Lung microvascular endothelial cell (primary cell): ENCODE results near the gene AP5S1. TPM values are rescaled to one million over a fixed set of nuclear protein-coding genes. Genes with fewer than 3 reads are reported as not detected.
"Not testable (repeated sequence)": the region's sequence is repeated elsewhere in the genome, so short reads cannot be mapped to it uniquely, and the experiment has no call there.

Experiments used
- DNase-seq, 2 donors: peaks; one replicate each; pipeline versions ENCODE4 v3.0.0 to v3.0.0-alpha.2; 2010; ENCODE audit warnings: low read depth in 2 of 2
- total RNA-seq: library from RNA; depleted of rRNA; stranded (reverse); fragments of >200 nt; gene quantifications from 2 replicates; pipeline ENCODE4 v1.2.1, GENCODE V29; 2014

The AP5S1 gene
- total RNA-seq, 1 donor from 2014 or later = 15.7 TPM

GRCh38 chr20:3789201-3789600 is 31.1 kb upstream of the AP5S1 start:
- DNase-seq = not testable (repeated sequence)

DNA sequence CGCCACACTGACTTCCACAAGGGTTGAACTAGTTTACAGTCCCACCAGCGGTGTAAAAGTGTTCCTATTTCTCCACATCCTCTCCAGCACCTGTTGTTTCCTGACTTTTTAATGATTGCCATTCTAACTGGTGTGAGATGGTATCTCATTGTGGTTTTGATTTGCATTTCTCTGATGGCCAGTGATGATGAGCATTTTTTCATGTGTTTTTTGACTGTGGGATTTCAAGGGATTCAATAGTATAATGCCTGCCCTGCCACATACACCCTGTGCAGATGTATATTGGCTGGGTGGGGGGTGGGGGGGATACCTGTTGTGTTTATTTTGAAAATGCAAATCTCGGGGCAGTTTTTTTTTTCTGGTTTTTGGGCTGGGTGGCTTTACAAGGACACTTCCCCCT is 26.2 kb upstream of the AP5S1 start:
- not testable (repeated sequence) for DNase-seq

- DNase-seq = no peak
Measured at GRCh38 chr20:3794701-3795420, 25.5 kb upstream of the AP5S1 start.

GRCh38 chr20:3795511-3796468 is 24.6 kb upstream of the AP5S1 start, which contains the start of gene CDC25B:
TSS of gene CDC25B (plus strand) at chr20:3796310. CDS start at chr20:3796532, 222 bp downstream.
- peak; percentile 90 to 91 for DNase-seq

- no peak for DNase-seq
Measured at GRCh38 chr20:3796477-3797225, 23.7 kb upstream of the AP5S1 start.

GRCh38 chr20:3797226-3797545 is 23.2 kb upstream of the AP5S1 start:
- no peak for DNase-seq

DNA sequence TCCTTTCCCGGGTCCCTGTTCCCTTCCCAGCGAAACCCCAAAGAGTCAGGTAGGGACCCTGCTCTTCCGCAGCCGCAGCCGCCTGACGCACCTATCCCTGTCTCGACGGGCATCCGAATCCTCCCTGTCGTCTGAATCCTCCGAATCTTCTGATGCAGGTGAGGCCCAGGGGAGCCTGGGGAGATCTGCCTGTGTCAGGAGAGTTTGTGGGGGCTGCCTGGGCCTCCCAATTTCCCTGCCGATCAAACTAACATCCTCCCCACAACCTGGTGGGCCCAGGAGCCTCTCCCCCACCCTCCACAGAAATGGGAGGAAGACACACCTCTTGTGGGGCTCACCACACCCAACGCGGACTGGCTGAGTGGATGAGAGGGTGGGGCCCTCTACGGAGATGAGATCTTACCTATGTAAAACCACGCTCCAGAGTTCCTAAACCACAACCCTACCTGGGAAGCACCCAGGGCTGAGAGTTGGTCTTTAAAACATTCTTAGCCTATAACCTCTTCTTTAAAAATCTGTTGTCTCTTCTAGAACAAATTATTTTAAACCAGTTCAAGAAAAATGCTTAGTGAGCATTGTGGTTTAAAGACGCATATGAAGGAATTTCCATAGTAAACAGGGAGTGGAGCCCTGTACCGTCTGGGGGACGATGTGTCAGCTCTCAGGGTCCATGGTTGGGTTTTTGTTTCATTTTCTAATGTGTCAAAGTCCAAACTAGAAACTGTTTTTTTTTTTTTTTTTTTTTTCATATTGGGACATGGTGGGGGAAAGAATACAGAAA is 22.6 kb upstream of the AP5S1 start:
- peak in 1 of 2 donors; percentile 51 for DNase-seq

- DNase-seq = no peak
Measured at GRCh38 chr20:3798373-3798768, 22.0 kb upstream of the AP5S1 start.

GRCh38 chr20:3798908-3799248 is 21.5 kb upstream of the AP5S1 start:
- no peak for DNase-seq

DNA sequence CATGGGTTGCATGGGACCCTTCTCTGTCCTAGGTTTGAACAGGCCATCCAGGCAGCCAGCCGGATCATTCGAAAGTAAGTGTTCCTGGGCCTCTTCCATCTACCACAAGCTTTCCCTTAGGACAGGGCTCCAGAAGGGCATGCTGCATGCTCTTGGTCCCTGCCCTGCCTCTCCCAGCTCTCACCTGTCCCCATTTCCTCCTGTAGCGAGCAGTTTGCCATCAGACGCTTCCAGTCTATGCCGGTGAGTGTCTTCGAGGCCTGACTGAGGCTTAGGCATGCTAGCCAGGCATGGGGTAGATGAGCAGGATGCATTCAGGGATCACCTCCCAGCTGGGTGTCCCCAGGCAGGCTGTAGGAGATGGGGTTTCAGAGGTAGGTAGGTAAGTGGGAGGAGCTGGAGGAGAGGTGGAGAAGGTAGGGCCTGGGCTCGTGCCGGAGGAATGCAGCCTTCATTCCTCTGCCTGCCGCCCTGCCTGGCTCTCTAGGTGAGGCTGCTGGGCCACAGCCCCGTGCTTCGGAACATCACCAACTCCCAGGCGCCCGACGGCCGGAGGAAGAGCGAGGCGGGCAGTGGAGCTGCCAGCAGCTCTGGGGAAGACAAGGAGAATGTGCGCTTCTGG is 20.0 kb upstream of the AP5S1 start:
- DNase-seq = no peak

GRCh38 chr20:3800878-3801260 is 19.5 kb upstream of the AP5S1 start:
- no peak for DNase-seq

DNA sequence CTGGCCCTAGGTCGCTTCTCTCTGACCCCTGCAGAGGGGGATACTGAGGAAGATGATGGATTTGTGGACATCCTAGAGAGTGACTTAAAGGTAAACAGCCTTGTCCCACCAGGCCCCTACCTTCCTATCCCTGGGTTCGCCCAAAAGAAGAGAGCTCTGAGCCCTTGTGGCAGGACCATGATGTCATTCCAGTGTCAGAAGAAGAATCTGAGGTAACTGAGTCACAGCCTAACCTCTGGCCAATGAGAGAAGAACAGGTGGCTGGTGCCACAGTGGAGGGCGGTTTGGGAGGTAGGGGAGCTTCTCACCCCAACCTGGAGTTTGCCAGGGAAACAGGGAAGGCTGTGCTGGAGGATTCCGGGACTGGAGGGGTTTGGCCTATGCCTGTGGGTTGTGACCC is 19.0 kb upstream of the AP5S1 start:
- DNase-seq = no peak

DNA sequence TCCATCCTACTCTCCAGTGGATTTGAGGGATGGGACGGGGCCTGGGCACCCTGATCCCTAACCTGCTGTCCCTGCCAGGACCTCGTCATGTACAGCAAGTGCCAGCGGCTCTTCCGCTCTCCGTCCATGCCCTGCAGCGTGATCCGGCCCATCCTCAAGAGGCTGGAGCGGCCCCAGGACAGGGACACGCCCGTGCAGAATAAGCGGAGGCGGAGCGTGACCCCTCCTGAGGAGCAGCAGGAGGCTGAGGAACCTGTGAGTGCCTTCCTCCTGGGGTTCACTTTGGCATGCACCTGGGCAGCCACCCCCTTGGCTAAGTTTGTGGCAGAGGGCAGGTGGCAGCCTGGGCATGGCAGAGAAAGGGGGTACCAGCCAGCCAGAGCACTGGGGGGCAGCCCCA is 18.5 kb upstream of the AP5S1 start:
- DNase-seq = no peak

- no peak for DNase-seq
Measured at GRCh38 chr20:3802524-3803239, 17.7 kb upstream of the AP5S1 start.

GRCh38 chr20:3803289-3803688 is 17.1 kb upstream of the AP5S1 start:
- no peak for DNase-seq

DNA sequence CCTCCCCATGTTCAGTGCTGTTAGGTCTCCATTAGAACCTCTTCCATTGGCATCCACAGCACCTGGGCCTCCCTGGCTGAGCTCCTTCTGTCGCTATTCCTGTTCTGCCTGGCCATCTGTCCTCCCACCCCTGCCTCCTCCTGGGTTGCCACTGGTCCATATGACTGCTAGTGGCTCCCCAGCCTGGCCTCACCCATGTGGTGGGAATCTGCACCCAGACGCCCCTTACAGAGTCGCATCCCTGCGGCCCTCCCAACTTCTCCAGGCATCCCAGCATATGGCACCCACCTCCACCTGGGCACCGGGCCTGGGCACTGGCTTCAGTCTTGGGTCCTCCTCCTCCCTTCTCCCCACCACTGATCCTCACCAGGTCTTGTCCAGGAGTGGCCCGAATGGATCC is 16.5 kb upstream of the AP5S1 start:
- no peak for DNase-seq

DNA sequence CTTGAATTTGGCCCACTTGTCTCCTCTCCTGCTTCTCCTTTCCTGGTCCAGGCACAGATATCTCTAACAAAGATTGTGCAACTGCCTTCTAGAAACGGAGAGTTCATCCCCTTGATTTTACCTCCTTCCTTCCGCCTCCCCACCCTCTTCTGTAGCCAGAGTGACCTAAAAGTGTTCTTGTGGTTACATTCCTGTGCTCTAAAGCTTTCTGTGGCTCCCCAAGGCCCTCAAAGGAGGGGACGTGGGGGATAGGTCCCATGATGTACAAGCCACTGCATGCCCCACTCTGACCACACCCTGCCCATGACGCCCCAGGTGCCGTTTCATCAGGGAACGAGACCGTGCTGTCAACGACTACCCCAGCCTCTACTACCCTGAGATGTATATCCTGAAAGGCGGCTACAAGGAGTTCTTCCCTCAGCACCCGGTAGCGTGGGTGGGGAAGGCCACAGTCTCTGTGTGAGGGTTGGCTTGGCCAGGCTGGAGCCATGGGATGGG is 16.0 kb upstream of the AP5S1 start:
- DNase-seq = no peak

DNA sequence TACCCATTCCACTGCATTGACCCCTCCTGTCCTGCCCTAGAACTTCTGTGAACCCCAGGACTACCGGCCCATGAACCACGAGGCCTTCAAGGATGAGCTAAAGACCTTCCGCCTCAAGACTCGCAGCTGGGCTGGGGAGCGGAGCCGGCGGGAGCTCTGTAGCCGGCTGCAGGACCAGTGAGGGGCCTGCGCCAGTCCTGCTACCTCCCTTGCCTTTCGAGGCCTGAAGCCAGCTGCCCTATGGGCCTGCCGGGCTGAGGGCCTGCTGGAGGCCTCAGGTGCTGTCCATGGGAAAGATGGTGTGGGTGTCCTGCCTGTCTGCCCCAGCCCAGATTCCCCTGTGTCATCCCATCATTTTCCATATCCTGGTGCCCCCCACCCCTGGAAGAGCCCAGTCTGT is 15.6 kb upstream of the AP5S1 start:
- DNase-seq = no peak

DNA sequence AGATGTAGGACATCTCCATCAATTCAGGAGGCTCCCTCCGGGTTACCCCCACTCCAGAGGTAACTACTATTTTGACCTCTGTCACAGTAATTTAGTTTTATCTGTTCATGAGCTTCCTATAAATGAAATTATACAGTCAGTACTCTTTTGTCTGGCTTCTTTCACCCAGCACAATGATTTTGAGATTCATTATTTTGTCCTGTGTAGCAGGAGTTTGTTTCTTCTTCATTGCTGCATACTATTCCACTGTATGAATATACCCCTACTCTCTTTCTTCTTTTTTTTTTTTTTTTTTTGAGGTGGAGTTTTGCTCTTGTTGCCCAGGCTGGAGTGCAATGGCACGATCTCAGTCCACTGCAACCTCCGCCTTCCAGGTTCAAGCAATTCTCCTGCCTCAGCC is 11.8 kb upstream of the AP5S1 start:
- no peak for DNase-seq
